ENCODE results near the gene CEMIP2. TPM values are rescaled to one million over a fixed set of nuclear protein-coding genes. Genes with fewer than 3 reads are reported as not detected.

The CEMIP2 gene
- total RNA-seq, 1 experiment from 2014 or later, result 0.07 TPM

DNA sequence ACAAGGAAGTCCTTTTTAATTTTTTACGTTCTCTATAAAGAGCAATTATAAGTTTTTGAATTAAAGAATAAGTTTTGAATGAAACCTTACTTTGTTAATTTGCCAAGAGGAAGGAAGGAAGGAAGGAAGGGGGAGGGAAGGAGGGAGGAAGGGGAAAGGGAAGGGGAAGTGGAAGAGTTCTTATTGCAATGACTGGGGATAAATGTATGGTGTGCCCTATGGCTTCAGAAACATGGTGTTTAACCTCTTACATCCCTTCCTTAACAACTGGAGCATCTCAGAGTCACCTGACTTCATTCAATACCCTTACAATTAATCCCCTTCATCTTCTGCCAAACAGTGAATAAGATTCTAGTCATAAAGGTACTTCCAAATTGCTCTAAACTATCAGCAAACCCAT is 16.0 kb downstream of the CEMIP2 start:
- Histone ChIP-seq H3K79me2 (ENCODE audit: low read length) (no peaks in the 10 kb centered on the region), H3K27me3 (ENCODE audit: low read length) (no peaks in the 10 kb centered on the region), H3K4me2 (ENCODE audit: low read depth, low read length, poor library complexity, severe bottlenecking) (no peak overlapping the region), H3K9me2 (replicated peaks; ENCODE audit: insufficient read depth, low read length) (no peaks in the 10 kb centered on the region), H3K27ac (ENCODE audit: low read length) (no peak overlapping the region), H3K9me3 (ENCODE audit: low read length) (no peaks in the 10 kb centered on the region), H3K4me3 (ENCODE audit: low read length) (no peak overlapping the region), H3K4me1 (ENCODE audit: low read length) (no peaks in the 10 kb centered on the region), H2AFZ (ENCODE audit: low read length) (no peak overlapping the region), H4K20me1 (ENCODE audit: insufficient read depth, low read depth, low read length) (no peaks in the 10 kb centered on the region), H3K9ac (ENCODE audit: low read length) (no peak overlapping the region), H3K36me3 (ENCODE audit: insufficient read depth, low read length) (no peaks in the 10 kb centered on the region)
- DNase-seq, result no peak

DNA sequence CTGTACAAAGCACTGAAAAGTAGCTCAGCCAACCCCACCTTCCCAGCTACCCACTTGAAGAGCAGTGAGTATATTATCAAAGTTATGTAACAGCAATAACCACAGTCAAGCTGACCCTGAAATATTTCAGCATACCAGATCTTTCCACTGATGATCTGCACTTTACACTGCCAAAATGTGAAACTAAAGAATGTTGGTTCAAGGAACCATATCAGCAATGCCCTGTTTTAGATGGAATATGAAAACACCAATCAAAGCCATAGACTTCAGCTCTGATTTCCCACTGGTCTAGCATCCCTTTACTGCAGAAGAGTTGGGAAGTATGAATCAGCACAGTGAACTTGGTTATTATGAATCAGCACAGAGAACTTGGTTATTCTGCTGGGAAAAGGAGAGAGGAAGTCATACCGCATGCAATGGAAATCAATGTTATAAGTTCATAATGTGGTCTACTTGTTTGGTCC is 20.0 kb downstream of the CEMIP2 start:
- H4K20me1 ChIP-seq (ENCODE audit: insufficient read depth, low read depth, low read length), result no peaks in the 10 kb centered on the region
- no peaks in the 10 kb centered on the region for H3K4me1 ChIP-seq (ENCODE audit: low read length)
- no peak for DNase-seq
- H3K4me3 ChIP-seq (ENCODE audit: low read length), result no peak overlapping the region
- no peak overlapping the region for H3K9ac ChIP-seq (ENCODE audit: low read length)
- no peak overlapping the region for H3K27ac ChIP-seq (ENCODE audit: low read length)
- H3K9me2 ChIP-seq (replicated peaks; ENCODE audit: insufficient read depth, low read length), result no peaks in the 10 kb centered on the region
- H3K9me3 ChIP-seq (ENCODE audit: low read length), result no peaks in the 10 kb centered on the region
- H3K27me3 ChIP-seq (ENCODE audit: low read length), result no peaks in the 10 kb centered on the region
- no peak overlapping the region for H2AFZ ChIP-seq (ENCODE audit: low read length)
- no peaks in the 10 kb centered on the region for H3K36me3 ChIP-seq (ENCODE audit: insufficient read depth, low read length)
- H3K4me2 ChIP-seq (ENCODE audit: low read depth, low read length, poor library complexity, severe bottlenecking), result no peak overlapping the region
- no peaks in the 10 kb centered on the region for H3K79me2 ChIP-seq (ENCODE audit: low read length)

DNA sequence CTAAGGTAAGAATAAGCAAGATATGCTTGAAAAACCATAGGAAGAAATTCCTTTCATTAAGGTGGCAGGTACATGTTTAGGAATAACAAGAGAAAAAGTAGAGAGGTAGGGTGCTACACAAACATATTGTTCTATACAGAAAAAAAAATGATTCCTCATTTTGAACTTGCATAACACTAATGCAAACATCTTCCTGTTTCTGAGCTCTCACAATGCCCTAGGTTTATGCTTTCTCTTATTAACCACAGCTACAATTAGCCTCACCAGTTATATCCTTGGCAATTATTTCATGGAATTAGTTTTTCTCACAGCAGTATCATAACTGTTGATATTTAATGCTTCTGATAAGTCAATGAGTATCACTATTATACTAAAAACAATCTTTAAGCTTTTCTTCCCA is 20.7 kb downstream of the CEMIP2 start:
- no peaks in the 10 kb centered on the region for H3K9me2 ChIP-seq (replicated peaks; ENCODE audit: insufficient read depth, low read length)
- H3K4me1 ChIP-seq (ENCODE audit: low read length), result no peaks in the 10 kb centered on the region
- H3K4me3 ChIP-seq (ENCODE audit: low read length), result no peak overlapping the region
- H3K4me2 ChIP-seq (ENCODE audit: low read depth, low read length, poor library complexity, severe bottlenecking), result no peak overlapping the region
- H3K9ac ChIP-seq (ENCODE audit: low read length), result no peak overlapping the region
- DNase-seq, result no peak
- H3K9me3 ChIP-seq (ENCODE audit: low read length), result no peaks in the 10 kb centered on the region
- H3K27me3 ChIP-seq (ENCODE audit: low read length), result no peaks in the 10 kb centered on the region
- H3K79me2 ChIP-seq (ENCODE audit: low read length), result no peaks in the 10 kb centered on the region
- no peaks in the 10 kb centered on the region for H4K20me1 ChIP-seq (ENCODE audit: insufficient read depth, low read depth, low read length)
- H3K27ac ChIP-seq (ENCODE audit: low read length), result no peak overlapping the region
- H3K36me3 ChIP-seq (ENCODE audit: insufficient read depth, low read length), result no peaks in the 10 kb centered on the region
- H2AFZ ChIP-seq (ENCODE audit: low read length), result no peak overlapping the region

DNA sequence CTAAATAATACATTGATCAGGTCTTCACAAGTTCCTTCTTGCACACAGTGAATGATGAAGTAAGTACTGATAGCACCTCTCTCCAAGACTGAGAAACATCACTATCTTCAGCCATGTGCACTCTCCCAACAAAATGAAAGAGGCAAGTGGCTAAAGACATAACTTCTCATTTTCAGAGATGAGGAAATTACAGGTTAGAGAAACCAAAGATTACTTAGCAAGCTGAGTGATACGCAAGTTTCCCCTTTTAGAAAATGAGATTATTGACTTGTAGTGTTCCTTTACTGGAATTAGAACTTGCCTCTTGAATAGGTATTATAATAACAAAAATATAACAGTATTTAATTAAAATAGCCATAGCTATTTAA is 21.6 kb downstream of the CEMIP2 start:
- Histone ChIP-seq H4K20me1 (ENCODE audit: insufficient read depth, low read depth, low read length) (no peaks in the 10 kb centered on the region), H3K9me2 (replicated peaks; ENCODE audit: insufficient read depth, low read length) (no peaks in the 10 kb centered on the region), H3K9me3 (ENCODE audit: low read length) (no peaks in the 10 kb centered on the region), H3K36me3 (ENCODE audit: insufficient read depth, low read length) (no peaks in the 10 kb centered on the region), H3K27ac (ENCODE audit: low read length) (no peak overlapping the region), H3K4me1 (ENCODE audit: low read length) (no peaks in the 10 kb centered on the region), H3K4me3 (ENCODE audit: low read length) (no peak overlapping the region), H3K79me2 (ENCODE audit: low read length) (no peaks in the 10 kb centered on the region), H2AFZ (ENCODE audit: low read length) (no peak overlapping the region), H3K27me3 (ENCODE audit: low read length) (no peaks in the 10 kb centered on the region), H3K4me2 (ENCODE audit: low read depth, low read length, poor library complexity, severe bottlenecking) (no peak overlapping the region), H3K9ac (ENCODE audit: low read length) (no peak overlapping the region)
- no peak for DNase-seq

DNA sequence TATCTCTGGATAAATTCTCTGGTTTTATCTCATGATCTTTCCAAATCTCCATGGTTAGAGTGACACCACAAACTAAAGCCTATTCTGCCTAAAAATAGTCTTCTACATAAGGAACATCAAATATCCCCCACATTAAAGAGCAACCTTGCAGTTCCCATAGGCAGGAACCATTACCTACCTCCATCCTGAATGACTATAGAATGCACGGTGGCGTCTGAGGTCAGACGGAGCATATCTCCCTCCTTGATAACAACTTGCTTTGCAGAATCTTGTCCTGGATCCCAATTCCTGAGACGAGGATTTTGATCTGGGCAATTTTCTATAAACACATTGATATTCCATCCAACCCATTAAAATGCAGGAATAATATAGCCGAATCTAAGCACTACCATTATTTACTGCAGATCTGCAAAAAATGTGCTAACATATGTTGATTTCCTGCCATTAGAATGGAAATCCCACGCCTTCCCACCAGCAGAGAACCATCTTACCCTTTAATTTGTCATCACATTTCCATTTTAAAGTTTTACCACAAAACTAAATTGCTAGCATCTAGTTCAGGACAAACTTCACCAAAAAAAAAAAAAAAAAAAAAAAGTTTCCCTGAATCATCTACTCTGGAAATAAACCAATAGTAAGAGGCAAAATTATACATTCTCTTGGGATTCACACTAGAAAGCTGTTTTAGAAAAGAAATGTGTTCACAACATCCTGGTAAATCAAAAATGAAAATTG is 22.1 kb downstream of the CEMIP2 start:
- Histone ChIP-seq H4K20me1 (ENCODE audit: insufficient read depth, low read depth, low read length) (no peaks in the 10 kb centered on the region), H2AFZ (ENCODE audit: low read length) (no peak overlapping the region), H3K4me3 (ENCODE audit: low read length) (no peak overlapping the region), H3K27ac (ENCODE audit: low read length) (no peak overlapping the region), H3K36me3 (ENCODE audit: insufficient read depth, low read length) (no peaks in the 10 kb centered on the region), H3K9ac (ENCODE audit: low read length) (no peak overlapping the region), H3K79me2 (ENCODE audit: low read length) (no peaks in the 10 kb centered on the region), H3K9me2 (replicated peaks; ENCODE audit: insufficient read depth, low read length) (no peaks in the 10 kb centered on the region), H3K27me3 (ENCODE audit: low read length) (no peaks in the 10 kb centered on the region), H3K9me3 (ENCODE audit: low read length) (no peaks in the 10 kb centered on the region), H3K4me1 (ENCODE audit: low read length) (no peaks in the 10 kb centered on the region), H3K4me2 (ENCODE audit: low read depth, low read length, poor library complexity, severe bottlenecking) (no peak overlapping the region)
- no peak for DNase-seq

DNA sequence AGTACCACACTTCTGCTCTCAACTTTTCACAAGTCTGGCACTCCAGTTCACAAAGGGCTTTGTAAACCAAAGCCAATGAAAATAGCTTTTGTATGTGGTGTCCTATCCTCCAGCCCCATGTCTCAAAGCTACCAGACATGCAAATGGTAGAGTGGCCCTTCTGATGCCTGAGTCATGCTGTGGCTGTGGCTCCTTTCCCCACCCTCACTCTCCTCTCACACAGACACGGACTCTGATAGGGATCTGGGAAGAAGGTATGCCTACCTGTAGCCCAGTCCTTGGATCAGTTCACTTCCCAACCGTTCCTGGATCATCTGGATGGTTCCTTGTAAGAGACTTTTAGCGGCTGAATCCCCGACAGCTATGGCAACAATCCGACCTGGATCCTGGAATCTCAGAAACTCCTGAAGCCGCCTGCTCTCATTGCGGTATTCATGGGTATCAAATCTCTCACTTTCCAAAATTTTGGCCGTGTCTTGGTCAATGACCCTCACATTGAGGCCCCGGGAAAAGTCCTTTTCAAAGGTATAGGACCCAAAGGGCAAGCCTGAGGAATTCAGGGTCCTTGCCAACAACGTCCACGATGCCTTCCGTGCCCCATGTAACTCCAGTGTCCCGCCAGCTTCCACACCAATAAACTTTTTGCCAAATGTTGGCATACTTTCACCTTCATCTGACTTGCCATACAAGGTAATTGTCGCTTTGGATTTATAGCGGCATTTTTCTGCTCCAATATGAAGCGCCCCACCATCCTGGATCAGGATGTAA is 23.4 kb downstream of the CEMIP2 start:
- H3K27ac ChIP-seq (ENCODE audit: low read length), result no peak overlapping the region
- H2AFZ ChIP-seq (ENCODE audit: low read length), result no peak overlapping the region
- H3K79me2 ChIP-seq (ENCODE audit: low read length), result no peaks in the 10 kb centered on the region
- H3K4me2 ChIP-seq (ENCODE audit: low read depth, low read length, poor library complexity, severe bottlenecking), result no peak overlapping the region
- H3K36me3 ChIP-seq (ENCODE audit: insufficient read depth, low read length), result no peaks in the 10 kb centered on the region
- H3K9ac ChIP-seq (ENCODE audit: low read length), result no peak overlapping the region
- no peaks in the 10 kb centered on the region for H3K27me3 ChIP-seq (ENCODE audit: low read length)
- no peaks in the 10 kb centered on the region for H3K9me2 ChIP-seq (replicated peaks; ENCODE audit: insufficient read depth, low read length)
- DNase-seq, result no peak
- H3K9me3 ChIP-seq (ENCODE audit: low read length), result no peaks in the 10 kb centered on the region
- no peaks in the 10 kb centered on the region for H4K20me1 ChIP-seq (ENCODE audit: insufficient read depth, low read depth, low read length)
- H3K4me3 ChIP-seq (ENCODE audit: low read length), result no peak overlapping the region
- H3K4me1 ChIP-seq (ENCODE audit: low read length), result no peaks in the 10 kb centered on the region

DNA sequence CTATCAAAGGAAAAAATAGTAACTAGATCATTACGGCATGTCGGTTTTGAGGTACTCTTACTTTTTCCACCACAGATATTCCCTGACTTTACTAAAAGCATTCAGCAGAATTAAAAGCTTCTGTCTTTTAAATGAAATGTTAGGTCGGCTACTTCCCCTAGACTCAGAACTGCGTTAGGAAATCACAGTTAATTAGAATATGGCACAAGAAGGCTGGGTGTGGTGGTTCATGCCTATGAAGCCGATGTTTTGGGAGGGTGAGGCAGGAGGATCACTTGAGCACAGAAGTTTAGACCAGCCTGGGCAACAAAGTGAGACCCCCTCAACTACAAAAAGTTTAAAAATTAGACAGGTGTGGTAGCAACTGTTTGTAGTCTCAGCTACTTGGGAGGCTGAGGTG is 24.4 kb downstream of the CEMIP2 start:
- H3K4me3 ChIP-seq (ENCODE audit: low read length), result no peak overlapping the region
- H2AFZ ChIP-seq (ENCODE audit: low read length), result no peak overlapping the region
- H3K27me3 ChIP-seq (ENCODE audit: low read length), result no peaks in the 10 kb centered on the region
- no peaks in the 10 kb centered on the region for H3K36me3 ChIP-seq (ENCODE audit: insufficient read depth, low read length)
- no peak for DNase-seq
- H3K9me2 ChIP-seq (replicated peaks; ENCODE audit: insufficient read depth, low read length), result no peaks in the 10 kb centered on the region
- H3K4me2 ChIP-seq (ENCODE audit: low read depth, low read length, poor library complexity, severe bottlenecking), result no peak overlapping the region
- H4K20me1 ChIP-seq (ENCODE audit: insufficient read depth, low read depth, low read length), result no peaks in the 10 kb centered on the region
- no peaks in the 10 kb centered on the region for H3K9me3 ChIP-seq (ENCODE audit: low read length)
- H3K27ac ChIP-seq (ENCODE audit: low read length), result no peak overlapping the region
- no peaks in the 10 kb centered on the region for H3K4me1 ChIP-seq (ENCODE audit: low read length)
- no peaks in the 10 kb centered on the region for H3K79me2 ChIP-seq (ENCODE audit: low read length)
- H3K9ac ChIP-seq (ENCODE audit: low read length), result no peak overlapping the region

DNA sequence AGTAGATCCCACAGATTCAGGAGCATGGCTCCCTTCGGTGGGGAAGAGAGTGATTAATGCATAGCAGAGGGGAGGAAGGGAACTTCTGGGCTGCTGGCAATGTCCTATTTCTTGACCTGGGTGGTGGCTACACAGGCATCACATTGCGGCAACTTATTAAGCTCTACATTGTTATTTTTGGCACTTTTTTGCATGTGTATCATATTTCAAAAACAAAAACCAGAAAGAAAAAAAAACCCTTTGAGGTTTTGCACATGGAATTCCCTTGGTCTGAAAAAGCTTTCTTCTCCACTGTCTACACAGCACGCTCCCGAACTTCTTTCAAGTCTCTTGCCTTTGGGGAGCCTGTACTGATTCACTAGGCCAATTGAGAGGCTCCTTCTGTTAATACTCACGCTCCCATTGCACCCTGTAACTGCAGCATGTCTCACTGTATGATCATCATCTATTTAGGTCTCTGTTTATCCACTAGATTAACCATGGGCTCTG is 25.1 kb downstream of the CEMIP2 start:
- no peaks in the 10 kb centered on the region for H3K9me3 ChIP-seq (ENCODE audit: low read length)
- no peak overlapping the region for H3K27ac ChIP-seq (ENCODE audit: low read length)
- no peak overlapping the region for H3K4me2 ChIP-seq (ENCODE audit: low read depth, low read length, poor library complexity, severe bottlenecking)
- H3K27me3 ChIP-seq (ENCODE audit: low read length), result no peaks in the 10 kb centered on the region
- H2AFZ ChIP-seq (ENCODE audit: low read length), result no peak overlapping the region
- no peaks in the 10 kb centered on the region for H3K79me2 ChIP-seq (ENCODE audit: low read length)
- no peaks in the 10 kb centered on the region for H3K9me2 ChIP-seq (replicated peaks; ENCODE audit: insufficient read depth, low read length)
- no peak overlapping the region for H3K4me3 ChIP-seq (ENCODE audit: low read length)
- no peak overlapping the region for H3K9ac ChIP-seq (ENCODE audit: low read length)
- H3K36me3 ChIP-seq (ENCODE audit: insufficient read depth, low read length), result no peaks in the 10 kb centered on the region
- no peaks in the 10 kb centered on the region for H3K4me1 ChIP-seq (ENCODE audit: low read length)
- DNase-seq, result no peak
- H4K20me1 ChIP-seq (ENCODE audit: insufficient read depth, low read depth, low read length), result no peaks in the 10 kb centered on the region

All from Karpas-422 (cell line).